ENCODE measurements around the gene CAPN9.

The CAPN9 gene

GRCh38 chr1:230739564-230740290, 7.5 kb upstream of the CAPN9 start:
- DNase-seq = no peak

GRCh38 chr1:230743899-230744298, 3.3 kb upstream of the CAPN9 start:
- TF ChIP-seq, protein P1, sequence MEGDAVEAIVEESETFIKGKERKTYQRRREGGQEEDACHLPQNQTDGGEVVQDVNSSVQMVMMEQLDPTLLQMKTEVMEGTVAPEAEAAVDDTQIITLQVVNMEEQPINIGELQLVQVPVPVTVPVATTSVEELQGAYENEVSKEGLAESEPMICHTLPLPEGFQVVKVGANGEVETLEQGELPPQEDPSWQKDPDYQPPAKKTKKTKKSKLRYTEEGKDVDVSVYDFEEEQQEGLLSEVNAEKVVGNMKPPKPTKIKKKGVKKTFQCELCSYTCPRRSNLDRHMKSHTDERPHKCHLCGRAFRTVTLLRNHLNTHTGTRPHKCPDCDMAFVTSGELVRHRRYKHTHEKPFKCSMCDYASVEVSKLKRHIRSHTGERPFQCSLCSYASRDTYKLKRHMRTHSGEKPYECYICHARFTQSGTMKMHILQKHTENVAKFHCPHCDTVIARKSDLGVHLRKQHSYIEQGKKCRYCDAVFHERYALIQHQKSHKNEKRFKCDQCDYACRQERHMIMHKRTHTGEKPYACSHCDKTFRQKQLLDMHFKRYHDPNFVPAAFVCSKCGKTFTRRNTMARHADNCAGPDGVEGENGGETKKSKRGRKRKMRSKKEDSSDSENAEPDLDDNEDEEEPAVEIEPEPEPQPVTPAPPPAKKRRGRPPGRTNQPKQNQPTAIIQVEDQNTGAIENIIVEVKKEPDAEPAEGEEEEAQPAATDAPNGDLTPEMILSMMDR (IDR thresholded peaks at IDR 0.05) = no peak
- intact Hi-C loops (cut with DNase I; ENCODE audit: low total_unique reads) = no loop called here

More at GRCh38 chr1:230739564-230740290, 7.5 kb upstream of the CAPN9 start:
- Histone ChIP-seq H3K27ac (no peak overlapping the region), H3K36me3 (no peaks in the 10 kb centered on the region), H3K9me3 (no peaks in the 10 kb centered on the region), H3K4me3 (no peak overlapping the region), H3K27me3 (no peaks in the 10 kb centered on the region), H3K4me1 (peaks cover 0 to 3% (median 0%) of the 10 kb centered on the region in 4 donors)
- intact Hi-C loops (cut with DNase I; ENCODE audit: low total_unique reads) = no loop called here
- TF ChIP-seq, protein P1 (IDR thresholded peaks at IDR 0.05) = no peak

DNA sequence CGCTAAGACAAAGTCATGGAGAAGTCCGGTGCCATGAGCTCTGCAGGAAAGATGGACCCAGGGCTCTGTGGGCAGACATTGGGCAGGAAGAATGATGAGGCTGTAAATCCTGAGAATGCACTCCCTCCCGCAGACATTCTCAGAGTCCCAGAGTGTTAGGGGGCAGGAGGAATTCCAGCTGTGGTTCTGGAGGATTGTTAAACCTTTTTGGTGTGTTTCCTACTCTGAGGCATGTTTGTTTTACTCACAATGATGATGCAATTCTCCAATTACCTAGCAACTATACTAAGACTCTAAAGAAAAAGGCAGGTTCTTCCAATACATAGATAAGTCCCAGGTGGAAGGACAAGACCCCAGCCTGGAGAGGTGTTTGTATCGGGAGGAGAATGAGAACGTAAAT, 2.8 kb upstream of the CAPN9 start:
- Histone ChIP-seq H3K27ac (no peak overlapping the region), H3K4me3 (no peak overlapping the region), H3K9me3 (no peaks in the 10 kb centered on the region), H3K27me3 (no peaks in the 10 kb centered on the region), H3K4me1 (peaks cover 0 to 3% (median 0%) of the 10 kb centered on the region in 4 donors), H3K36me3 (no peaks in the 10 kb centered on the region)
- intact Hi-C loops (cut with DNase I; ENCODE audit: low total_unique reads) = no loop called here
- TF ChIP-seq, protein P1 (IDR thresholded peaks at IDR 0.05) = no peak
- DNase-seq = no peak

More at GRCh38 chr1:230743899-230744298, 3.3 kb upstream of the CAPN9 start:
- Histone ChIP-seq H3K36me3 (no peaks in the 10 kb centered on the region), H3K9me3 (no peaks in the 10 kb centered on the region), H3K4me1 (peaks cover 0 to 3% (median 0%) of the 10 kb centered on the region in 4 donors), H3K27ac (no peak overlapping the region), H3K4me3 (no peak overlapping the region), H3K27me3 (no peaks in the 10 kb centered on the region)
- no peak for DNase-seq

DNA sequence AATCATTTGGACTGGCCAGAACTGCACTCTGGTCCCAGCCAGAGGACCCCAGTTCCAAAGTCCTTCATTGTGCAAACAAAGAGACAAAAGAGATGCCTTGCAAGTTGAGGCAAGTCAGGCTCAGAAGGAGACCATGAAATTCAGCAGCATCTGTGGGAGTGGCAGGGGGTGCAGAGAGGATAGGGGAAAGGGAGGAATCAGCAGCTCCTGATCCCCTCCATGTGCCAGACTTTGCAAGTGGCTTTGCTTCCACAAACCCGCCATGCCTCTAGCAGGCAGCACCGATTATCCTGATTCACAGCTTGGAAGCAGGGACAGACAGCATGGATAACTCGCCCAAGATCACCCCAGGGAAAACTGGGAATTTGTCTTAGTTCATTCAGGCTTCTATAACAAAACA, 2.1 kb upstream of the CAPN9 start:
- H3K4me3 ChIP-seq = no peak overlapping the region
- TF ChIP-seq, protein P1 (IDR thresholded peaks at IDR 0.05) = no peak
- DNase-seq = no peak
- no peaks in the 10 kb centered on the region for H3K27me3 ChIP-seq
- H3K27ac ChIP-seq = no peak overlapping the region
- H3K36me3 ChIP-seq = no peaks in the 10 kb centered on the region
- H3K4me1 ChIP-seq = peaks cover 0 to 3% (median 0%) of the 10 kb centered on the region in 4 donors
- intact Hi-C loops (cut with DNase I; ENCODE audit: low total_unique reads) = no loop called here
- H3K9me3 ChIP-seq = no peaks in the 10 kb centered on the region

DNA sequence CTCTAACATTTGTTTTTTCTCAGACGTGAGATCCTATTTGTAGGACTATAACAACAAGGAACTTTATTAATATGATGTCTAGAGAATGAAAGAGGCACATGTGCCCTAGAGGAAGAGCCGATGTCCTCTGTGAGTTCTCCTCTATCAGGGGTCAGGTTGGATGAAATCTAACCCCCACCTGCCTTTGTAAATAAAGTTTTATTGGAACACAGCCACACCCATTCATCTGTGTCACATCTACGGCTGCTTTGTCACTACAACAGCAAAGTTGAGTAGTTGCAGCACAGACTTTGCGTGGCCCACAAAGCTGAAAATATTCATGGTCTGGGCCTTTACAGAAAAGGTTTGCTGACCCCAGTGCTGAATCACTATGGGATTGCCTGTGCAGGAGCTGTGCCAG, 571 bp upstream of the CAPN9 start:
- Histone ChIP-seq H3K27ac (no peak overlapping the region), H3K4me1 (peaks cover 0 to 3% (median 0%) of the 10 kb centered on the region in 4 donors), H3K4me3 (no peak overlapping the region), H3K9me3 (no peaks in the 10 kb centered on the region), H3K36me3 (no peaks in the 10 kb centered on the region), H3K27me3 (no peaks in the 10 kb centered on the region)
- intact Hi-C loops (cut with DNase I; ENCODE audit: low total_unique reads) = no loop called here
- DNase-seq = no peak
- TF ChIP-seq, protein P1 (IDR thresholded peaks at IDR 0.05) = no peak

Measured in tibial artery (tissue), 4 donors.